ENCODE measurements around the gene CYP4A22.

Gene CYP4A22

GRCh38 chr1:47175227-47175934 lies 38.1 kb downstream of the CYP4A22 start:
- no peak overlapping the region for H3K4me3 ChIP-seq (ENCODE audit: low read depth, low read length)
- DNase-seq (ENCODE audit: low read depth), result peak; percentile 62
- TF ChIP-seq MAX (IDR thresholded peaks at IDR 0.05; ENCODE audit: low read depth, low read length) (peak; percentile 50; the same call in 1 of the 2 replicates), POLR2A (IDR thresholded peaks at IDR 0.05; ENCODE audit: extremely low read depth, insufficient read length) (no peak), CTCF (IDR thresholded peaks at IDR 0.05; ENCODE audit: low read depth, low read length) (peak; percentile 92), MYC (IDR thresholded peaks at IDR 0.05; ENCODE audit: low read depth, low read length) (no peak)

- TF ChIP-seq MYC (IDR thresholded peaks at IDR 0.05; ENCODE audit: low read depth, low read length) (no peak), CTCF (IDR thresholded peaks at IDR 0.05; ENCODE audit: low read depth, low read length) (no peak), POLR2A (IDR thresholded peaks at IDR 0.05; ENCODE audit: extremely low read depth, insufficient read length) (no peak), MAX (IDR thresholded peaks at IDR 0.05; ENCODE audit: low read depth, low read length) (no peak)
- DNase-seq (ENCODE audit: low read depth), result no peak
- H3K4me3 ChIP-seq (ENCODE audit: low read depth, low read length), result no peak overlapping the region
Observed at GRCh38 chr1:47178020-47178419, 40.8 kb downstream of the CYP4A22 start.

DNA sequence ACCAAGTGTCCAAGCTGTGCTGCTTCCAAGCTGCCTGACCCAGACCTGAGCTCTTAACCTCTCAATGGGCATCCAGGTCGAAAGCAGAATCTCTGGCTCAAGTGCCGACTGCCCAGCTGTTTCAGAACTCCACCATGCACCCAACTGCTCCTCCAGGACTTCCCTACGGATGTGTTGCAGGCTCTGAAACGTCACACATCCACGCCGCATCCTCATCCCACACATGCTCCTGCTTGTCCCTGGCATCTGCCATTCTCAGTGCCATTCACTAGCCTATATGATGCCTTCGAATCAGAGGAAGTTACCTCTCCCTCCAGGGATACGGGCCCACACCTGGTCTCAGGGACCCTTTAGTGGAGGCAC lies 41.4 kb downstream of the CYP4A22 start:
- DNase-seq (ENCODE audit: low read depth), result no peak
- H3K4me3 ChIP-seq (ENCODE audit: low read depth, low read length), result peak overlapping the region; percentile 16
- TF ChIP-seq MAX (IDR thresholded peaks at IDR 0.05; ENCODE audit: low read depth, low read length), result no peak
- TF ChIP-seq CTCF (IDR thresholded peaks at IDR 0.05; ENCODE audit: low read depth, low read length), result no peak
- no peak for TF ChIP-seq MYC (IDR thresholded peaks at IDR 0.05; ENCODE audit: low read depth, low read length)
- TF ChIP-seq POLR2A (IDR thresholded peaks at IDR 0.05; ENCODE audit: extremely low read depth, insufficient read length), result no peak

DNA sequence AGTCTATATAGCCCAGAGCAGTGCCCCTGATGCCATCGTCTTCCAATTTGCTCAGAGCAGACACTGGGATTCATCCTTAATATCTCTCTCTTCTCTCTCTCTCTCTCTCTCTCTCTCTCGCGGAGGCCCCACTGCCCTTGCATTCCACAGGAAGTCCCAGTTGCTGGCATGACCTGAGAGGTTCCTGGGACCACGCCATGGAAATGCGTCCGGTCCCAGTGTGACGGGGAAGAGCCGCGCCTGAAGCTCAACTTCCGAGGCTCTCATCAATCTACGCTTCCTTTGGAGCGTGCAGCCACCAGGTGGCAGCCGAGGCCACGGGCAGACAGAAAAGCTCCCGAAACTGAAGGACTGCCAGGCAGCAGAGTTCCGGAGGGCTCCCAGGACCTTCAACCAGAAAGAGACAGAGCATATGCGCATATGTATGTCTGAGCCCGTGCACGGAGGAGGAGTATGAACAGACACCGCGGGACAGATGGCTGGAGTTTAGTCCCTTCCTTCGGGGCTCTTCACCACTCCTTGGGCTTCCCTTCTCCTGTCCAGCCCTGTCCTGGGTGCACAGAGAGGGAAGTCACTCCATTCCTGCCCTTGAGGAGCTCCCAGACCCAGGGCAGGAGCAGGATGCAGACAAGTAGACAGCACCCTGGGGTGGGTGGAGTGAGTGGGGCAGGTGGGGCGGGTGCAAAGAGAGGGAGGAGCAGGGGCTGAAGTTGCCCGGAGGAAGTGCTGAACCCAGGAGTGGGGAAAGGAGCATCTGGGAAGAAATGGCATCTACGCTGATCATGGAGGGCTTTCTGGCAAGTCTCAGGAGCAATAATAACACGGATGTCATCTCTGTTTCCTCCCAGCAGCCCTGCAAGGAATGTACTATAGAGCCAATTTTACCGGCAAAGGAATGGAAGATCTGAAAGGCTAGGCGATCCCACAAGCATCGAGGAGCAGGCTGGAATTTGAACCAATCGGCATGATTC lies 42.1 kb downstream of the CYP4A22 start:
- peak; percentile 87 for DNase-seq (ENCODE audit: low read depth)
- H3K4me3 ChIP-seq (ENCODE audit: low read depth, low read length), result peak overlapping the region; percentile 16
- TF ChIP-seq CTCF (IDR thresholded peaks at IDR 0.05; ENCODE audit: low read depth, low read length), result peak; percentile 89
- TF ChIP-seq MYC (IDR thresholded peaks at IDR 0.05; ENCODE audit: low read depth, low read length), result peak; percentile 68
- peak; percentile 74 for TF ChIP-seq MAX (IDR thresholded peaks at IDR 0.05; ENCODE audit: low read depth, low read length)
- peak; percentile 15 for TF ChIP-seq POLR2A (IDR thresholded peaks at IDR 0.05; ENCODE audit: extremely low read depth, insufficient read length)

DNA sequence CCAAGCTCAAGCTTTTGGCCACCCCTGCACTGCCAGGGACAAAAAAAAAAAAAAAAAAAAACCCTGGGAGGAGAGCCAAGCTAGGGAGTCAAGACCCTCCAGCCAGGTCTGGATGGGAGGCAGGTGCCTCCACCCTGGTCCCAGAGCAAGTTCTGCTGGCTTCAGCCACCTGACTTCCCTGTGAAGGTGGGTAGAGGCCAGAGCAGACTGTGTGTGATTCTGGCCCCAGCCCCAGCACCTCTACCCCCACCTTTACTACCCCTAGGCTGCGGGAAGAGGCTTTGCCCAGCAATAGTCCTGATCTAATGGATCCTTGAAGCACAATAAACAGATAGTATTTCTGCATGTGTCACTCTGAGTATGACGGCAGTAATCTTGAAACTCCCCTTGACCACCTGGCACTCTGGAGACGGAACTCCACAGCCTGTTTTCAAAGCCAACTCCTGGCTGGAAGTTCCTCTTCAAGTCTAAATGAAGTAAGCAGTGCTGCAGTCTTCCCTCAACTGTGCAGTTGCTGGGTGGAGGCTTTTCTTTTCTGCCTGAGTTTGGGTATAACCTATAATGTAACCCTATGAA lies 42.8 kb downstream of the CYP4A22 start:
- TF ChIP-seq MAX (IDR thresholded peaks at IDR 0.05; ENCODE audit: low read depth, low read length) (no peak), MYC (IDR thresholded peaks at IDR 0.05; ENCODE audit: low read depth, low read length) (no peak), POLR2A (IDR thresholded peaks at IDR 0.05; ENCODE audit: extremely low read depth, insufficient read length) (no peak), CTCF (IDR thresholded peaks at IDR 0.05; ENCODE audit: low read depth, low read length) (no peak)
- DNase-seq (ENCODE audit: low read depth), result no peak
- H3K4me3 ChIP-seq (ENCODE audit: low read depth, low read length), result no peak overlapping the region
